CD14-positive monocyte (primary cell): Measurements from ENCODE around the gene FARP2. TPM values are rescaled to one million over a fixed set of nuclear protein-coding genes. Genes with fewer than 3 reads are reported as not detected.

ENCODE experiments used
- DNase-seq, 3 donors: peaks; one replicate each; pipeline ENCODE4 v3.0.0-alpha.2; 2011 to 2022
- H2AFZ ChIP-seq: 2 replicates; pipeline ENCODE4 v1.6.0; 2012; ENCODE audit warnings: mild to moderate bottlenecking, low read depth, low read length, inconsistent platforms; ENCODE audit not compliant: insufficient read depth, poor library complexity, severe bottlenecking
- H3K27ac ChIP-seq, 2 donors: 1 replicate in 1 of 2; 2 replicates in 1 of 2; pipeline ENCODE4 v1.5.1; 2012 to 2013; ENCODE audit warnings: low read length in 2 of 2, control low read depth in 1 of 2, inconsistent platforms in 1 of 2, low read depth in 1 of 2, mild to moderate bottlenecking in 1 of 2
- H3K27me3 ChIP-seq, 2 donors: one replicate each; pipeline versions ENCODE4 v1.6.0 to v1.6.1; 2011 to 2013; ENCODE audit warnings: low read length in 2 of 2; ENCODE audit not compliant: control insufficient read depth in 2 of 2, insufficient read depth in 2 of 2
- H3K36me3 ChIP-seq, 2 donors: replicated peaks in 1 of 2; 1 replicate in 1 of 2; 2 replicates in 1 of 2; pipeline versions ENCODE4 v1.5.1 to v1.6.1; 2012 to 2013; ENCODE audit warnings: low read length in 2 of 2, control low read depth in 1 of 2, inconsistent platforms in 1 of 2, mild to moderate bottlenecking in 1 of 2; ENCODE audit not compliant: insufficient read depth in 2 of 2, control insufficient read depth in 1 of 2
- H3K4me1 ChIP-seq, 2 donors: 1 replicate in 1 of 2; 2 replicates in 1 of 2; pipeline versions ENCODE4 v1.5.1 to v1.6.1; 2012 to 2013; ENCODE audit warnings: low read length in 2 of 2, control low read depth in 1 of 2, inconsistent platforms in 1 of 2, mild to moderate bottlenecking in 1 of 2, moderate library complexity in 1 of 2; ENCODE audit not compliant: insufficient read depth in 2 of 2, control insufficient read depth in 1 of 2
- H3K4me2 ChIP-seq: replicated peaks from 2 replicates; pipeline ENCODE3; 2012; ENCODE audit warnings: low read length, moderate library complexity, mild to moderate bottlenecking; ENCODE audit not compliant: poor library complexity, severe bottlenecking; ENCODE audit errors: extremely low read depth
- H3K4me3 ChIP-seq, 3 experiments: fragments of 200-600 bp in 1 of 3; sonication (generic) in 1 of 3; replicated peaks in 1 of 3; 1 replicate in 2 of 3; 2 replicates in 1 of 3; pipeline ENCODE4 v1.5.1; 2011 to 2013; ENCODE audit warnings: low read length in 3 of 3, mild to moderate bottlenecking in 3 of 3, control low read depth in 2 of 3, low read depth in 2 of 3, inconsistent platforms in 1 of 3, moderate library complexity in 1 of 3
- H3K79me2 ChIP-seq: 2 replicates; pipeline ENCODE4 v1.6.0; 2012; ENCODE audit warnings: mild to moderate bottlenecking, control low read depth, inconsistent platforms, low read length, moderate library complexity; ENCODE audit not compliant: insufficient read depth
- H3K9ac ChIP-seq: 2 replicates; pipeline ENCODE4 v1.6.0; 2017; ENCODE audit warnings: low read length, mild to moderate bottlenecking; ENCODE audit not compliant: insufficient read depth, poor library complexity, severe bottlenecking
- H3K9me3 ChIP-seq, 2 donors: replicated peaks in 1 of 2; 1 replicate in 1 of 2; 2 replicates in 1 of 2; pipeline versions ENCODE4 v1.5.1 to v1.6.1; 2012 to 2013; ENCODE audit warnings: low read length in 2 of 2, control low read depth in 1 of 2; ENCODE audit not compliant: control insufficient read depth in 1 of 2, insufficient read depth in 1 of 2
- H4K20me1 ChIP-seq: 2 replicates; pipeline ENCODE4 v1.6.0; 2012; ENCODE audit warnings: mild to moderate bottlenecking, low read length, control low read depth, moderate library complexity; ENCODE audit not compliant: insufficient read depth
- H3K27ac Mint-ChIP-seq, 7 donors: one replicate each; pipeline ENCODE4 v1.8.0; 2020; ENCODE audit warnings: mild to moderate bottlenecking in 7 of 7, mixed read lengths in 7 of 7, moderate library complexity in 6 of 7, inconsistent platforms in 2 of 7
- H3K27me3 Mint-ChIP-seq, 3 donors: one replicate each; pipeline ENCODE4 v1.8.0; 2021 to 2022; ENCODE audit warnings: low read depth in 3 of 3, mild to moderate bottlenecking in 3 of 3, mixed read lengths in 3 of 3, moderate library complexity in 3 of 3, inconsistent platforms in 1 of 3
- H3K36me3 Mint-ChIP-seq, 2 donors: one replicate each; pipeline ENCODE4 v1.8.0; 2020; ENCODE audit warnings: mixed read lengths in 2 of 2, inconsistent platforms in 1 of 2, mild to moderate bottlenecking in 1 of 2
- H3K4me1 Mint-ChIP-seq: one replicate; pipeline ENCODE4 v1.8.0; 2020; ENCODE audit warnings: mild to moderate bottlenecking, mixed read lengths
- H3K4me3 Mint-ChIP-seq, 2 donors: one replicate each; pipeline ENCODE4 v1.8.0; 2020; ENCODE audit warnings: mild to moderate bottlenecking in 2 of 2, mixed read lengths in 2 of 2, moderate library complexity in 1 of 2
- H3K9me3 Mint-ChIP-seq, 7 donors: one replicate each; pipeline ENCODE4 v1.8.0; 2020 to 2022; ENCODE audit warnings: mixed read lengths in 7 of 7, mild to moderate bottlenecking in 6 of 7, moderate library complexity in 6 of 7, inconsistent platforms in 2 of 7
- WGBS: methylation state at CpG from one replicate; pipeline ENCODE4 v1.1.5; 2013; ENCODE audit warnings: missing lambda C conversion rate; ENCODE audit not compliant: insufficient coverage; 5-methylcytosine and 5-hydroxymethylcytosine counted together
- intact Hi-C, 2 donors: fragments of 100-400 bp; cut with micrococcal nuclease; formaldehyde crosslinking; loops; one replicate each; pipeline versions ENCODE4 v1.15.0 to v1.15.1; 2023
- polyA plus RNA-seq, 3 donors: library from polyadenylated mRNA; depleted of rRNA in 1 of 3; unstranded in 2 of 3; stranded (reverse) in 1 of 3; fragments of 300-500 nt in 2 of 3; fragments of >200 nt in 1 of 3; fragmentation: Illumina TruSeq in 2 of 3; gene quantifications; 1 replicate in 2 of 3; 2 replicates in 1 of 3; pipeline ENCODE4 v1.2.3, GENCODE V29; 2012 to 2021
- TF ChIP-seq, protein P1 (sequence below): fragments of 200-600 bp; IDR thresholded peaks from one replicate; pipeline ENCODE4 v1.8.0; 2022; ENCODE audit warnings: antibody characterized with exemption, mild to moderate bottlenecking

FARP2 gene
- polyA plus RNA-seq, 3 donors: 6.7 to 8.5 (median 7.3) TPM

DNA sequence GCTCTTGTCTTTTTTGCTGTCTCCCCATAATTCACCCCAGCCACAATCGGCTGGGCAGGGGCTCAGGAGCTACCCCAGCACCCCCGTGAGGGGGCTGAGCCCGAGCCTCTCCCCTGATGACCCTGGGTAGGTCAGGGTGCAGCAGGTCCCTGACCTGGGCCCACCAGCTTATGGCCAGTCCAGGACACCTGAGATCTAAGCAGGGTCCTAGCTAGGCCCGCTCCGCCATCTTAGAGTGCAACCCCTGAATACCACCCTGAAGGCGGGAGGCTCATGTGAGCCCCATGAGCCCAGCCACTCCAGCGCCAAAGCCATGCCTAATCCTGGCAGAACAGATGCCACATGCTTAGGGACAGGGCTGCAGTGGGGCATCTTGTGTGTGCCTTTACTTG, 136.1 kb downstream of the FARP2 start:
- H3K4me1 Mint-ChIP-seq: no peaks in the 10 kb centered on the region
- no peak overlapping the region for H3K4me3 Mint-ChIP-seq
- 96% methylated on average over 7 of the region's 7 CpGs for WGBS

DNA sequence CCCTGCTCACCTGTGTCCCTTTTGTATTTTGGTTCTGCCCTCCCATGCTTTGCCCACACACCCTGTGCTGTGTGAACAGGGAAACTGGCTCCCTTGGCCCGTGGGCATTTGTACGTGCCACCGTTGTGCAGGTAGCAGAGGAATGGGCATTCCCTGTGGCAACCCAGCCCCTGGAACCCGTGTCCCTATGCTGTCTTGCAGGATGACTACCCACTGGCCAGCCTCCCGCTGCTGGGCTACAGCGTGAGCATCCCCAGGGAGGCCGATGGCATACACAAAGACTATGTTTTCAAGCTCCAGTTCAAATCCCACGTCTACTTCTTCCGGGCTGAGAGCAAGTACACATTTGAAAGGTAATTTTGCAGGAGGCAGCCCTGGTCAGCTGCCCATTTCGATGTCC, 137.0 kb downstream of the FARP2 start:
- Mint-ChIP-seq H3K27ac (peak overlapping the region in 1 of 7 donors; percentile 61), H3K4me1 (no peaks in the 10 kb centered on the region), H3K9me3 (no peaks in the 10 kb centered on the region), H3K4me3 (no peak overlapping the region), H3K36me3 (peaks cover 34 to 46% of the 10 kb centered on the region in 2 donors), H3K27me3 (peaks cover 0 to 7% (median 2%) of the 10 kb centered on the region in 3 donors)
- Histone ChIP-seq H3K79me2 (no peaks in the 10 kb centered on the region), H3K9ac (no peak overlapping the region), H3K4me2 (no peak overlapping the region), H3K27ac (no peak overlapping the region), H3K4me1 (no peaks in the 10 kb centered on the region), H3K4me3 (no peak overlapping the region), H4K20me1 (no peaks in the 10 kb centered on the region), H3K27me3 (no peaks in the 10 kb centered on the region), H3K36me3 (peaks cover 19 to 41% of the 10 kb centered on the region in 2 donors), H3K9me3 (no peaks in the 10 kb centered on the region), H2AFZ (no peak overlapping the region)
- no peak for DNase-seq
- 99% methylated on average over 9 of the region's 10 CpGs for WGBS
- TF ChIP-seq, protein P1, sequence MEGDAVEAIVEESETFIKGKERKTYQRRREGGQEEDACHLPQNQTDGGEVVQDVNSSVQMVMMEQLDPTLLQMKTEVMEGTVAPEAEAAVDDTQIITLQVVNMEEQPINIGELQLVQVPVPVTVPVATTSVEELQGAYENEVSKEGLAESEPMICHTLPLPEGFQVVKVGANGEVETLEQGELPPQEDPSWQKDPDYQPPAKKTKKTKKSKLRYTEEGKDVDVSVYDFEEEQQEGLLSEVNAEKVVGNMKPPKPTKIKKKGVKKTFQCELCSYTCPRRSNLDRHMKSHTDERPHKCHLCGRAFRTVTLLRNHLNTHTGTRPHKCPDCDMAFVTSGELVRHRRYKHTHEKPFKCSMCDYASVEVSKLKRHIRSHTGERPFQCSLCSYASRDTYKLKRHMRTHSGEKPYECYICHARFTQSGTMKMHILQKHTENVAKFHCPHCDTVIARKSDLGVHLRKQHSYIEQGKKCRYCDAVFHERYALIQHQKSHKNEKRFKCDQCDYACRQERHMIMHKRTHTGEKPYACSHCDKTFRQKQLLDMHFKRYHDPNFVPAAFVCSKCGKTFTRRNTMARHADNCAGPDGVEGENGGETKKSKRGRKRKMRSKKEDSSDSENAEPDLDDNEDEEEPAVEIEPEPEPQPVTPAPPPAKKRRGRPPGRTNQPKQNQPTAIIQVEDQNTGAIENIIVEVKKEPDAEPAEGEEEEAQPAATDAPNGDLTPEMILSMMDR: no peak
- intact Hi-C loops: no loop called here

More for the DNA sequence above, 136.1 kb downstream of the FARP2 start:
- intact Hi-C loops: no loop called here
- H3K27me3 ChIP-seq: no peaks in the 10 kb centered on the region
- Mint-ChIP-seq H3K27me3 (peaks cover 0 to 11% (median 2%) of the 10 kb centered on the region in 3 donors), H3K9me3 (no peaks in the 10 kb centered on the region), H3K36me3 (peaks cover 31 to 40% of the 10 kb centered on the region in 2 donors), H3K27ac (peak overlapping the region in 3 of 7 donors; percentile 32 to 56 (median 46))
- H3K9me3 ChIP-seq: no peaks in the 10 kb centered on the region
- no peak overlapping the region for H3K27ac ChIP-seq
- H4K20me1 ChIP-seq: no peaks in the 10 kb centered on the region
- no peaks in the 10 kb centered on the region for H3K4me1 ChIP-seq
- H3K4me2 ChIP-seq: no peak overlapping the region
- no peak overlapping the region for H3K4me3 ChIP-seq
- H2AFZ ChIP-seq: no peak overlapping the region
- DNase-seq: no peak
- no peak overlapping the region for H3K9ac ChIP-seq
- no peaks in the 10 kb centered on the region for H3K79me2 ChIP-seq
- TF ChIP-seq, protein P1: no peak
- H3K36me3 ChIP-seq: peaks cover 19 to 33% of the 10 kb centered on the region in 2 donors
